Liver (tissue), 9 donors: ENCODE data around the gene IQCH. TPM values are rescaled to one million over a fixed set of nuclear protein-coding genes. Genes with fewer than 3 reads are reported as not detected.

Experiments
- DNase-seq: peaks from one replicate; pipeline ENCODE4 v3.0.0-alpha.2; 2017; ENCODE audit warnings: low spot score
- H3K27ac ChIP-seq, 2 donors: one replicate each; pipeline ENCODE4 v1.7.0; 2013; ENCODE audit warnings: inconsistent platforms in 2 of 2, low read length in 2 of 2, control low read depth in 1 of 2, low read depth in 1 of 2, mild to moderate bottlenecking in 1 of 2
- H3K27me3 ChIP-seq, 4 donors: one replicate each; pipeline versions ENCODE4 v1.6.1 to v1.7.0; 2013; ENCODE audit warnings: low read length in 3 of 4, inconsistent platforms in 1 of 4, mild to moderate bottlenecking in 1 of 4, moderate library complexity in 1 of 4; ENCODE audit not compliant: control insufficient read depth in 4 of 4, insufficient read depth in 4 of 4
- H3K36me3 ChIP-seq, 4 donors: one replicate each; pipeline versions ENCODE4 v1.6.1 to v1.7.0; 2013; ENCODE audit warnings: low read length in 3 of 4, mild to moderate bottlenecking in 3 of 4, low read depth in 1 of 4, moderate library complexity in 1 of 4; ENCODE audit not compliant: control insufficient read depth in 4 of 4, insufficient read depth in 3 of 4
- H3K4me1 ChIP-seq, 4 donors: one replicate each; pipeline versions ENCODE4 v1.6.1 to v1.7.0; 2013; ENCODE audit warnings: low read length in 3 of 4, mild to moderate bottlenecking in 3 of 4, moderate library complexity in 1 of 4; ENCODE audit not compliant: control insufficient read depth in 4 of 4, insufficient read depth in 4 of 4
- H3K4me3 ChIP-seq, 3 donors: one replicate each; pipeline versions ENCODE4 v1.6.1 to v1.7.0; 2013; ENCODE audit warnings: low read length in 3 of 3, control low read depth in 1 of 3, low read depth in 1 of 3, mild to moderate bottlenecking in 1 of 3
- H3K9ac ChIP-seq, 2 donors: one replicate each; pipeline ENCODE4 v1.7.0; 2013; ENCODE audit warnings: low read length in 2 of 2, mild to moderate bottlenecking in 2 of 2, moderate library complexity in 2 of 2, control low read depth in 1 of 2, low read depth in 1 of 2
- H3K9me3 ChIP-seq, 4 donors: one replicate each; pipeline versions ENCODE4 v1.6.1 to v1.7.0; 2013; ENCODE audit warnings: low read length in 3 of 4; ENCODE audit not compliant: control insufficient read depth in 4 of 4
- ATF3 ChIP-seq: IDR thresholded peaks from 2 replicates; pipeline ENCODE4 v1.6.1; 2016; ENCODE audit warnings: antibody characterized with exemption
- EGR1 ChIP-seq, 2 donors: IDR thresholded peaks; 2 replicates each; pipeline ENCODE4 v1.6.1; 2016 to 2018; ENCODE audit warnings: antibody characterized with exemption in 2 of 2, low read depth in 2 of 2
- FOXA2 ChIP-seq: IDR thresholded peaks from 2 replicates; pipeline ENCODE4 v1.6.1; 2016; ENCODE audit warnings: antibody characterized with exemption
- GABPA ChIP-seq, 2 donors: IDR thresholded peaks in 1 of 2; conservative IDR thresholded peaks in 1 of 2; 2 replicates each; pipeline ENCODE4 v1.6.1; 2016; ENCODE audit warnings: antibody characterized with exemption in 2 of 2, mild to moderate bottlenecking in 1 of 2, moderate library complexity in 1 of 2
- HNF4A ChIP-seq, 2 donors: conservative IDR thresholded peaks; 2 replicates each; pipeline ENCODE4 v1.6.1; 2016; ENCODE audit warnings: antibody characterized with exemption in 2 of 2, mild to moderate bottlenecking in 2 of 2
- HNF4G ChIP-seq: IDR thresholded peaks from 2 replicates; pipeline ENCODE4 v1.6.1; 2016; ENCODE audit warnings: antibody characterized with exemption
- JUND ChIP-seq, 2 donors: IDR thresholded peaks; 2 replicates each; pipeline ENCODE4 v1.6.1; 2016; ENCODE audit warnings: antibody characterized with exemption in 2 of 2
- MAX ChIP-seq: IDR thresholded peaks from 2 replicates; pipeline ENCODE4 v1.6.1; 2016; ENCODE audit warnings: antibody characterized with exemption
- NR2F2 ChIP-seq: IDR thresholded peaks from 2 replicates; pipeline ENCODE4 v1.6.1; 2016; ENCODE audit warnings: antibody characterized with exemption
- RAD21 ChIP-seq, 2 donors: IDR thresholded peaks; 2 replicates each; pipeline ENCODE4 v1.6.1; 2016; ENCODE audit warnings: antibody characterized with exemption in 2 of 2, mild to moderate bottlenecking in 2 of 2
- RXRA ChIP-seq, 2 donors: IDR thresholded peaks; 2 replicates each; pipeline ENCODE4 v1.6.1; 2017 to 2018; ENCODE audit warnings: antibody characterized with exemption in 2 of 2, mild to moderate bottlenecking in 1 of 2
- SP1 ChIP-seq: IDR thresholded peaks from 2 replicates; pipeline ENCODE4 v1.6.1; 2018; ENCODE audit warnings: antibody characterized with exemption, mild to moderate bottlenecking
- TAF1 ChIP-seq: conservative IDR thresholded peaks from 2 replicates; pipeline ENCODE4 v1.6.1; 2016; ENCODE audit warnings: antibody characterized with exemption, mild to moderate bottlenecking
- WGBS: extraction: QIAGEN DNeasy Blood & Tissue Kit; methylation state at CpG from one replicate; pipeline ENCODE4 v1.1.7; 2013; 5-methylcytosine and 5-hydroxymethylcytosine counted together
- polyA plus RNA-seq, 2 donors: library from polyadenylated mRNA; stranded (reverse) in 1 of 2; unstranded in 1 of 2; fragments of 200-250 nt in 1 of 2; fragments of >200 nt in 1 of 2; fragmentation: Nextera tagmentation in 1 of 2; extraction: Ambion mirVana in 1 of 2; gene quantifications; one replicate each; pipeline versions ENCODE4 v1.2.1 to v1.2.3, GENCODE V29; 2013 to 2015
- total RNA-seq, 2 donors: library from RNA; depleted of rRNA; stranded (reverse); fragments of >200 nt; gene quantifications; one replicate each; pipeline ENCODE4 v1.2.3, GENCODE V29; 2014
- TF ChIP-seq, protein P1 (sequence below): fragments of 150-350 bp; IDR thresholded peaks from 2 replicates; pipeline ENCODE4 v1.5.1; 2017; ENCODE audit warnings: improper control_type of control experiment, low read depth, low read length; ENCODE audit not compliant: missing input control
- TF ChIP-seq, protein P2 (sequence below): IDR thresholded peaks from 2 replicates; pipeline ENCODE4 v1.6.1; 2016; ENCODE audit warnings: antibody characterized with exemption, mild to moderate bottlenecking
- donor health status: healthy.
- donor health status: healthy.
- donor health status: healthy.
- donor health status: healthy.
- donor health status: healthy.

Gene IQCH
- total and polyA plus RNA-seq, 4 donors = 0.23 to 1.6 (median 0.86) TPM

GRCh38 chr15:67548862-67549651, 294.5 kb downstream of the IQCH start (continued):
- TF ChIP-seq, protein P1, sequence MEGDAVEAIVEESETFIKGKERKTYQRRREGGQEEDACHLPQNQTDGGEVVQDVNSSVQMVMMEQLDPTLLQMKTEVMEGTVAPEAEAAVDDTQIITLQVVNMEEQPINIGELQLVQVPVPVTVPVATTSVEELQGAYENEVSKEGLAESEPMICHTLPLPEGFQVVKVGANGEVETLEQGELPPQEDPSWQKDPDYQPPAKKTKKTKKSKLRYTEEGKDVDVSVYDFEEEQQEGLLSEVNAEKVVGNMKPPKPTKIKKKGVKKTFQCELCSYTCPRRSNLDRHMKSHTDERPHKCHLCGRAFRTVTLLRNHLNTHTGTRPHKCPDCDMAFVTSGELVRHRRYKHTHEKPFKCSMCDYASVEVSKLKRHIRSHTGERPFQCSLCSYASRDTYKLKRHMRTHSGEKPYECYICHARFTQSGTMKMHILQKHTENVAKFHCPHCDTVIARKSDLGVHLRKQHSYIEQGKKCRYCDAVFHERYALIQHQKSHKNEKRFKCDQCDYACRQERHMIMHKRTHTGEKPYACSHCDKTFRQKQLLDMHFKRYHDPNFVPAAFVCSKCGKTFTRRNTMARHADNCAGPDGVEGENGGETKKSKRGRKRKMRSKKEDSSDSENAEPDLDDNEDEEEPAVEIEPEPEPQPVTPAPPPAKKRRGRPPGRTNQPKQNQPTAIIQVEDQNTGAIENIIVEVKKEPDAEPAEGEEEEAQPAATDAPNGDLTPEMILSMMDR = no peak
- no peak for TF ChIP-seq FOXA2
- TF ChIP-seq HNF4A (conservative IDR thresholded peaks at IDR 0.05) = no peak
- TF ChIP-seq HNF4G = no peak
- no peak for TF ChIP-seq MAX
- TF ChIP-seq SP1 = no peak
- TF ChIP-seq EGR1 (IDR thresholded peaks at IDR 0.05; ENCODE audit: low read depth in 2 of 2) = no peak
- TF ChIP-seq RAD21 (IDR thresholded peaks at IDR 0.05) = no peak

- WGBS = 78% methylated on average over 3 of the region's 3 CpGs
- H3K9me3 ChIP-seq = no peaks in the 10 kb centered on the region
- no peak for DNase-seq
These were observed 295.1 kb downstream of the IQCH start for GRCh38 chr15:67549736-67550135.

More at GRCh38 chr15:67549736-67550135, 295.1 kb downstream of the IQCH start:
- no peaks in the 10 kb centered on the region for H3K27me3 ChIP-seq
- H3K4me1 ChIP-seq = peaks cover 0 to 3% (median 0%) of the 10 kb centered on the region in 4 donors
- TF ChIP-seq EGR1 (IDR thresholded peaks at IDR 0.05; ENCODE audit: low read depth in 2 of 2) = no peak
- TF ChIP-seq RAD21 (IDR thresholded peaks at IDR 0.05) = no peak
- TF ChIP-seq HNF4A (conservative IDR thresholded peaks at IDR 0.05) = no peak
- no peak for TF ChIP-seq GABPA (IDR thresholded peaks at IDR 0.05 in 1 of 2, conservative IDR thresholded peaks at IDR 0.05 in 1 of 2)
- no peak for TF ChIP-seq NR2F2
- TF ChIP-seq ATF3 = no peak
- no peak for TF ChIP-seq RXRA (IDR thresholded peaks at IDR 0.05)
- TF ChIP-seq SP1 = no peak
- TF ChIP-seq, protein P1 = no peak
- TF ChIP-seq TAF1 = no peak
- no peak for TF ChIP-seq FOXA2
- TF ChIP-seq, protein P2, sequence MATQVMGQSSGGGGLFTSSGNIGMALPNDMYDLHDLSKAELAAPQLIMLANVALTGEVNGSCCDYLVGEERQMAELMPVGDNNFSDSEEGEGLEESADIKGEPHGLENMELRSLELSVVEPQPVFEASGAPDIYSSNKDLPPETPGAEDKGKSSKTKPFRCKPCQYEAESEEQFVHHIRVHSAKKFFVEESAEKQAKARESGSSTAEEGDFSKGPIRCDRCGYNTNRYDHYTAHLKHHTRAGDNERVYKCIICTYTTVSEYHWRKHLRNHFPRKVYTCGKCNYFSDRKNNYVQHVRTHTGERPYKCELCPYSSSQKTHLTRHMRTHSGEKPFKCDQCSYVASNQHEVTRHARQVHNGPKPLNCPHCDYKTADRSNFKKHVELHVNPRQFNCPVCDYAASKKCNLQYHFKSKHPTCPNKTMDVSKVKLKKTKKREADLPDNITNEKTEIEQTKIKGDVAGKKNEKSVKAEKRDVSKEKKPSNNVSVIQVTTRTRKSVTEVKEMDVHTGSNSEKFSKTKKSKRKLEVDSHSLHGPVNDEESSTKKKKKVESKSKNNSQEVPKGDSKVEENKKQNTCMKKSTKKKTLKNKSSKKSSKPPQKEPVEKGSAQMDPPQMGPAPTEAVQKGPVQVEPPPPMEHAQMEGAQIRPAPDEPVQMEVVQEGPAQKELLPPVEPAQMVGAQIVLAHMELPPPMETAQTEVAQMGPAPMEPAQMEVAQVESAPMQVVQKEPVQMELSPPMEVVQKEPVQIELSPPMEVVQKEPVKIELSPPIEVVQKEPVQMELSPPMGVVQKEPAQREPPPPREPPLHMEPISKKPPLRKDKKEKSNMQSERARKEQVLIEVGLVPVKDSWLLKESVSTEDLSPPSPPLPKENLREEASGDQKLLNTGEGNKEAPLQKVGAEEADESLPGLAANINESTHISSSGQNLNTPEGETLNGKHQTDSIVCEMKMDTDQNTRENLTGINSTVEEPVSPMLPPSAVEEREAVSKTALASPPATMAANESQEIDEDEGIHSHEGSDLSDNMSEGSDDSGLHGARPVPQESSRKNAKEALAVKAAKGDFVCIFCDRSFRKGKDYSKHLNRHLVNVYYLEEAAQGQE = no peak
- TF ChIP-seq JUND (IDR thresholded peaks at IDR 0.05) = no peak
- H3K27ac ChIP-seq = no peak overlapping the region
- H3K36me3 ChIP-seq = peaks cover 0 to 9% (median 4%) of the 10 kb centered on the region in 4 donors
- H3K9ac ChIP-seq = no peak overlapping the region
- H3K4me3 ChIP-seq = no peak overlapping the region
